Measurements from ENCODE around the gene MAPK11. TPM values are rescaled to one million over a fixed set of nuclear protein-coding genes. Genes with fewer than 3 reads are reported as not detected.

MAPK11 gene
- total RNA-seq, 1 experiment from 2014 or later, result 14.3 TPM

GRCh38 chr22:50216684-50217520 lies 53.3 kb downstream of the MAPK11 start:
- H3K36me3 Mint-ChIP-seq (ENCODE audit: insufficient read depth, unreplicated experiment), result peaks cover 82% of the 10 kb centered on the region
- H3K4me3 Mint-ChIP-seq (ENCODE audit: low read depth, unreplicated experiment), result no peak overlapping the region
- intact Hi-C loops (cut with micrococcal nuclease; ENCODE audit: unreplicated experiment), result no loop called here
- H3K27me3 Mint-ChIP-seq (ENCODE audit: unreplicated experiment), result no peaks in the 10 kb centered on the region
- peak overlapping the region; percentile 22 for H3K27ac Mint-ChIP-seq (ENCODE audit: unreplicated experiment)
- BruUV-seq (replicated peaks), result no TSS peak
- TF ChIP-seq, protein P1, sequence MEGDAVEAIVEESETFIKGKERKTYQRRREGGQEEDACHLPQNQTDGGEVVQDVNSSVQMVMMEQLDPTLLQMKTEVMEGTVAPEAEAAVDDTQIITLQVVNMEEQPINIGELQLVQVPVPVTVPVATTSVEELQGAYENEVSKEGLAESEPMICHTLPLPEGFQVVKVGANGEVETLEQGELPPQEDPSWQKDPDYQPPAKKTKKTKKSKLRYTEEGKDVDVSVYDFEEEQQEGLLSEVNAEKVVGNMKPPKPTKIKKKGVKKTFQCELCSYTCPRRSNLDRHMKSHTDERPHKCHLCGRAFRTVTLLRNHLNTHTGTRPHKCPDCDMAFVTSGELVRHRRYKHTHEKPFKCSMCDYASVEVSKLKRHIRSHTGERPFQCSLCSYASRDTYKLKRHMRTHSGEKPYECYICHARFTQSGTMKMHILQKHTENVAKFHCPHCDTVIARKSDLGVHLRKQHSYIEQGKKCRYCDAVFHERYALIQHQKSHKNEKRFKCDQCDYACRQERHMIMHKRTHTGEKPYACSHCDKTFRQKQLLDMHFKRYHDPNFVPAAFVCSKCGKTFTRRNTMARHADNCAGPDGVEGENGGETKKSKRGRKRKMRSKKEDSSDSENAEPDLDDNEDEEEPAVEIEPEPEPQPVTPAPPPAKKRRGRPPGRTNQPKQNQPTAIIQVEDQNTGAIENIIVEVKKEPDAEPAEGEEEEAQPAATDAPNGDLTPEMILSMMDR (IDR thresholded peaks at IDR 0.05; ENCODE audit: unreplicated experiment), result no peak
- H3K9me3 Mint-ChIP-seq (ENCODE audit: low read depth, unreplicated experiment), result no peaks in the 10 kb centered on the region
- peaks cover 8% of the 10 kb centered on the region for H3K4me1 Mint-ChIP-seq (ENCODE audit: low read depth, unreplicated experiment)
- CTCF ChIA-PET, result interaction anchor here (0.5 kb wide), 1 partner anchor 328 kb away, joined by 3 read pairs; no protein-coding TSS in a partner anchor
- no peak for DNase-seq

- TF ChIP-seq, protein P1 (IDR thresholded peaks at IDR 0.05; ENCODE audit: unreplicated experiment), result no peak
- DNase-seq, result no peak
- H3K27ac Mint-ChIP-seq (ENCODE audit: unreplicated experiment), result no peak overlapping the region
- no TSS peak for BruUV-seq (replicated peaks)
- no peaks in the 10 kb centered on the region for H3K27me3 Mint-ChIP-seq (ENCODE audit: unreplicated experiment)
- CTCF ChIA-PET, result interaction anchor here (0.6 kb wide), 2 partner anchors 109 to 224 kb away, joined by 4 to 7 read pairs; no protein-coding TSS in a partner anchor
- no peaks in the 10 kb centered on the region for H3K9me3 Mint-ChIP-seq (ENCODE audit: low read depth, unreplicated experiment)
- H3K4me1 Mint-ChIP-seq (ENCODE audit: low read depth, unreplicated experiment), result peaks cover 8% of the 10 kb centered on the region
- peaks cover 79% of the 10 kb centered on the region for H3K36me3 Mint-ChIP-seq (ENCODE audit: insufficient read depth, unreplicated experiment)
- H3K4me3 Mint-ChIP-seq (ENCODE audit: low read depth, unreplicated experiment), result no peak overlapping the region
- intact Hi-C loops (cut with micrococcal nuclease; ENCODE audit: unreplicated experiment), result no loop called here
Observed at GRCh38 chr22:50216055-50216683, 54.0 kb downstream of the MAPK11 start.

DNA sequence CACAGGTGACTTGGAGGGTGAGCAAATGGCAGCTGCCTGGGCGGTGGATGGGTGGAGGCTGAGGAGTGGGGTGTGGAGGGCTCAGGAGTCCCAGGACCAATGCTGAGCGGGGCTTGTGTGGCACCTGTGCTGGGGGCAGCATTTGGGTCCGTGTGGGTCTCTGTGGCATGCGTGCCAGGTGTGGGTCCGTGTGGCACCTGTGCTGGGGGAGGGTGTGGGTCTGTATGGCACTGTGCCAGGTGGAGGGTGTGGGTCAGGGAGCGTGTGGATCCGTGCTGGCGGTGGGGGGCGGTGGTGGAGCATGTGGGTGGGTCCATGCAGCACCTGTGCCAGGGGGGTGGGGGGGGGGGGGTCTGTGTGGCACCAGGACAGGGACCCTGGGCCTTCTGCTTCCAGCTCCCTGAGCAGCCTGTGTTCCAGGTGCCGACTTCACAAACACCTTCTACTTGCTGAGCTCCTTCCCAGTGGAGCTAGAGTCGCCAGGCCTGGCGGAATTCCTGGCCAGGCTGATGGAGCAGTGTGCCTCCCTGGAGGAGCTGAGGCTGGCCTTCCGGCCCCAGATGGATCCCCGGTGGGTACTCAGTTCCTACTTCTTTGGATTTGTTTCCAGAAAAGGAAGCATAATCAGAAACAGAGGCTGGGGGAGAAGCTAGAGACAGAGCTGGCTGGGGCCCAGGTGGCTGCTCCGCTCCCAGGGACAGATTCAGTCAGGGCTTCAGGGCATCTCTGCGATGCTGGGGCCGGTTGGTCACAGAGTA lies 54.7 kb downstream of the MAPK11 start:
- H3K4me3 Mint-ChIP-seq (ENCODE audit: low read depth, unreplicated experiment), result no peak overlapping the region
- no peaks in the 10 kb centered on the region for H3K27me3 Mint-ChIP-seq (ENCODE audit: unreplicated experiment)
- peak overlapping the region; percentile 68 for H3K27ac Mint-ChIP-seq (ENCODE audit: unreplicated experiment)
- intact Hi-C loops (cut with micrococcal nuclease; ENCODE audit: unreplicated experiment), result no loop called here
- TF ChIP-seq, protein P1 (IDR thresholded peaks at IDR 0.05; ENCODE audit: unreplicated experiment), result no peak
- peaks cover 75% of the 10 kb centered on the region for H3K36me3 Mint-ChIP-seq (ENCODE audit: insufficient read depth, unreplicated experiment)
- CTCF ChIA-PET, result interaction anchor here (0.6 kb wide), 2 partner anchors 109 to 224 kb away, joined by 4 to 7 read pairs; no protein-coding TSS in a partner anchor
- peaks cover 8% of the 10 kb centered on the region for H3K4me1 Mint-ChIP-seq (ENCODE audit: low read depth, unreplicated experiment)
- DNase-seq, result no peak
- no TSS peak for BruUV-seq (replicated peaks)
- no peaks in the 10 kb centered on the region for H3K9me3 Mint-ChIP-seq (ENCODE audit: low read depth, unreplicated experiment)

Other genes starting within 250 kb of the MAPK11 start
- gene TTLL8, start 212.1 kb downstream of the MAPK11 start, total RNA-seq (2022), result not detected in 2 replicates
- gene MLC1, start 185.0 kb downstream of the MAPK11 start, total RNA-seq (2022), result not detected in 2 replicates
- not detected in 2 replicates for gene MOV10L1, start 180.4 kb downstream of the MAPK11 start, total RNA-seq (2022)
- 1.6 and 2.0 TPM in 2 replicates for gene PANX2, start 99.6 kb downstream of the MAPK11 start, total RNA-seq (2022)
- 57.3 and 62.9 TPM in 2 replicates for gene TRABD, start 84.5 kb downstream of the MAPK11 start, total RNA-seq (2022)
- 28.6 and 29.5 TPM in 2 replicates for gene SELENOO, start 69.4 kb downstream of the MAPK11 start, total RNA-seq (2022)
- gene TUBGCP6, start 25.4 kb downstream of the MAPK11 start, total RNA-seq (2022), result 49.7 and 54.7 TPM in 2 replicates
- gene HDAC10, start 19.1 kb downstream of the MAPK11 start, total RNA-seq (2022), result 52.9 and 69.2 TPM in 2 replicates
- gene MAPK12, start 8.7 kb downstream of the MAPK11 start, total RNA-seq (2022), result 21.1 and 27.5 TPM in 2 replicates
- 298 and 337 TPM in 2 replicates for gene PLXNB2, start 37.3 kb upstream of the MAPK11 start, total RNA-seq (2022)
- gene DENND6B, start 56.6 kb upstream of the MAPK11 start, total RNA-seq (2022), result 13.2 and 19.0 TPM in 2 replicates
- gene PPP6R2, start 72.9 kb upstream of the MAPK11 start, total RNA-seq (2022), result 47.1 and 50.0 TPM in 2 replicates
- gene SBF1, start 204.7 kb upstream of the MAPK11 start, total RNA-seq (2022), result 102 and 104 TPM in 2 replicates
- 10.2 and 13.6 TPM in 2 replicates for gene ADM2, start 211.2 kb upstream of the MAPK11 start, total RNA-seq (2022)
- gene MIOX, start 216.5 kb upstream of the MAPK11 start, total RNA-seq (2022), result 0.45 TPM in 1 of 2 replicates, not detected in the other
- 85.2 and 87.1 TPM in 2 replicates for gene LMF2, start 237.3 kb upstream of the MAPK11 start, total RNA-seq (2022)
- gene NCAPH2, start 237.8 kb upstream of the MAPK11 start, total RNA-seq (2022), result 73.2 and 92.0 TPM in 2 replicates